CMK (cell line): ENCODE data around the gene TMEM141.

Experiments
- DNase-seq: peaks from one replicate; pipeline ENCODE4 v3.0.0-alpha.2; 2010; ENCODE audit warnings: low read depth

TMEM141 gene

DNA sequence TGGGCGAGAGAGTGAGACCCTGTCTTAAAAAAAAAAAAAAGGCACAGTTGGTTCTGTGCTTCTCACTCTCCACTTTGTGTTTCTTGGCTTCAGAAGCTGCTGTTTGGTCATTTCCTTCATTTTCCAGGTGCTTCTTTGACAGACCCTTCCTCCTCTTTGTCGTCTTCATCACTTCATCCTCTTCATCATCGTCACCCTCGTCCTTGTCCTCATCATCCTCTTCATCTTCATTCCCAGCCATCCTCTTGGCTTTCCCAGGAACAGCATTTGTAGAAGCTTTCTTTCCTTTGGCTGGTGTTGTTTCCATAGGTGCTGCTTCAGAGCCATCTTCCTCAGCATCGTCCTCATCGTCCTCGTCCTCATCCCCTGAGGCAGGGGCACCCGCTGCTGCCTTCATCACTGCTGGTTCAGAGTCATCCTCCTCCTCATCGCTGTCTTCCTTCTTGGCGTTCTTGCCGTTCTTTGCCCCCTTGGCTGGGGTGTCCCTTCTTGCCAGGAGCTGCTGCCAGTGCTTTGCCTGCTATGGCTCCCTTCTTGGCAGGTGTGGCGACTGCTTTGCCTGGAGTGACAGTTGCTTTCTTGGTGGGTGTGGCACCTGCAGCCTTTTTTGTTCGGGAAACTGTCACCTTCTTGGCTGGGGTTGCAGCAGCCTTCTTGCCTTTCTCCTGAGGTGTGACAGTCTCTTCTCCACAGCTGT is 23.7 kb downstream of the TMEM141 start:
- DNase-seq = no peak

DNA sequence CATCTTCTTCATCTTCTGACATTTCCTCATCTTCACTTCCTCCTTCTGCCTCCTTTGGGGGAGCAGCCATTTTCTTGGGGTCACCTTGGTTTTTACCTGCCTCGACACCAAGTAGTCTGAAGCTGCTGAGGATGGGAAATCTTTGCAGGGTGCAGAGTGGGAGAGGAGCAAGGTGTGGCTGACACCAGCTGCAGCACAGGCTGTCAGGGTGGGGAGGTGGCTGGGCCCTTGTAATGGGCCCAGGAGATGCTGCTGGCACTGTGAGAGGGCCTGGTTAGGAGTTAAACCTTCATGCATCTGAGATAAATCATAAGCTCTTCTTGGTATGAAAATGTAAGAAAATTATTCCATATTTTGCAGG is 24.3 kb downstream of the TMEM141 start:
- DNase-seq = no peak

DNA sequence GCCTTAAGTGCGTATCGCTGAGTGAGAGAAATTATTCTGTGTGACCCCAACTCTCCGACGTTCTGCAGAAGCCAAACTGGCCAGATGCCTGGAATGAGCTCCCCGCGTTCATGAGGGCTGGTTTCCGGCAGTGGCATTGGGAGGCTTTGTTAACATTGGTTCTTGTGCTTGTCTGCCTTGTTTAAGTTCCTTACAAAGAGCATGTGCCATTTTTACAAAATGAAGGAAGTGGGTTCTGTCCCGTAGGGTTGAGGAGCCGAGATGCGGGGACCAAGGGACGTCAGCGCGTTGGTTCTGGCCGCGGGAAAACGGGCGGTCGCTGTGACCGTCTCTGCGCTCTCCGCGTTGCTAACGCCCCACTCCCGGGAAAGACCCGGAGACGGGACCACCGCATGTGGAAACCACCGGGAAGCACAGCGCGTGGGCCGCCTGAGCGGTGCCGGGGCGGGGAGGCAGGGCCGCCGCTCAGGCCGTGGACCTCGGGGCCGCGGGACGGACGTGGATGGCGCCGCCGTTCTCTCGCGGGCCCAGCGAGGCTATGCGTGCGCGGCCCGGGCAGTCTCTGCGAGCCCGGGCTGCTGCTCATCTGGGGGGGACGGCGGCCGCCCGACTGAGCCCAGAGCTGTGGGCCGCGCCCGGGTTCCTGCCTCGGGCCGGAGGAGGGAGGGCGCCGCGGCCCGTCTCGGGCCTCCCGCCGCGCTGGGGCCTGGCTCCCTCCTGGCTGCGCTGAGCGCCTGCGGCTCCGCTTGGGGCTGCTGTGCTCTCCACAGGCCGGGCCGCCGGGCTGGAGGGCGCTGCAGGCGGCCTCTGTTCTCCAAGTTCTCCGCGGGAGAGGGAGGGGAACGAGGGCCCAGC is 30.1 kb downstream of the TMEM141 start:
- DNase-seq = no peak

DNA sequence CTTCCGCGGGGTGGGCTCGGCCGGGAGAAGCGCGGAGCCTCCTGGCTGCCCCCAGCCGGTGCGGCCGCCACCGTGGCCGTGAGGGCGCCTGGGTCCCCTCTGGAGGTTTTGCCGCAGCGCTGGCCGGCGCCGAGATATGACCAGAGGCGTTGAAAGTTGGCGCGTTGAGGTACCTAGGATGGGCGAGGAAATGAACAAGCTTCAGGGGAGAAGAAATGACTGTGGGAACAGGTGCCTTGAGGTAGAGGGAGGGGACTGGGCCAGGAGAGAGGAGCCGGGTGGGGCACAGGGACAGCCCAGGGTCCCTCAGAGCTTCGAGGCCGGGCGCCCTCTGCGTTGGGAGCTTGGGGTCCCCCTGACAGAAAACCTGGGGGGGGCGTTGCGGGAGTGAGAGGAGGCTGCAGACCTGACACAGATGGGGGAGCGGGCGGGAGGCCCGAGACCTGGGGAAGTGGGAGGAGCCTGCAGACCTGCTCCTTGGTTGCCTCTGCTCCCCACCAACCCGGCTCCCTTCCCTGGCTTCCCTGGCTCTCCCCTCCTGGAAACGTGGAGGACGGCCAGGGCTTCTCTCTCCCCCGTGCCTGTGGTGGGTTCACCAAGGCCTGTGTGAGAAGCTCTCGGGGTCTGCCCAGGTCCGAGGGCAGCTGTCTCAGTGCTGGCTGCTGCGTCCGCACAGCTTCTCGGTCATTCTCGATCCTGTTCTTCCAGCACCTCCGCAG is 30.8 kb downstream of the TMEM141 start:
- DNase-seq = no peak

DNA sequence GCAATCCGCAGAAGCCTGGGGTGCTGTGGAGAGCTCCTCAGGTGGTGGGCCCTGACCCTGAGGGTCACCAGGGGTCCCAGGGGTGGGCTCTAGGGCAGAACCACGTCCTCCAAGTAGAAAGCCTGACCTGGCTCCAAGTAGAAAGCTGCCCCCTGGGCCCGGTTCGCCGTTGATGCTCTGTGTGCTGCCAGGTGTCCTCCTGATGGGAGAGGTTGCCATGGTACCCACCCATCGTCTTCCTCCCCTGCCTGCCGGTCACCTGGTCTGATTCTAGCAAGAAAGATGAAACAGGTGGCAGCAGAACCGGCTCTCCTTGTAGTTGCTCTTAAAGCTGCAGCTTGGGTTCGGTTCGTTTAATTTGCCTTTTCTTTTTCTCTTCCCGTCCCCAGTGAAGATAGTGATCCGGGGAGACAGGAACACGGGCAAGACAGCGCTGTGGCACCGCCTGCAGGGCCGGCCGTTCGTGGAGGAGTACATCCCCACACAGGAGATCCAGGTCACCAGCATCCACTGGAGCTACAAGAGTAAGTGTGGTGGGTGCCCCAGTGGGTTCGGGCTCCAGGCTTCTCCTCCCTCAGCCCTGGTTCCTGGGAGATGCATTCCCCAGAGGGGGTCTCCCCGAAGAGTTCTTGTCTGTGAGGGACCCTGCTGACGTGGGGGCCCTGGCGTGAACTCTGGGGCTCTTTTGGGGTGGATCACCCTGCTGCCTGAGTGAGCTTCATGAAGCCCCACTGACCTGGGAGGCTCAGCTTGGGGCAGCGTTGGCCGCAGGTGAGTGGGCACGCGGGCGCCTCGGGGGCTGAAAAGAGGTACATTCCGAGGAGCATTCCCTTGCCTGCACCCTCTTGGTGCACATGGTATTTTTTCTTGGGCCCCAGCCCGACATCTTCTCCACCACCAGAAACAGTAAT is 32.2 kb downstream of the TMEM141 start:
- no peak for DNase-seq

DNA sequence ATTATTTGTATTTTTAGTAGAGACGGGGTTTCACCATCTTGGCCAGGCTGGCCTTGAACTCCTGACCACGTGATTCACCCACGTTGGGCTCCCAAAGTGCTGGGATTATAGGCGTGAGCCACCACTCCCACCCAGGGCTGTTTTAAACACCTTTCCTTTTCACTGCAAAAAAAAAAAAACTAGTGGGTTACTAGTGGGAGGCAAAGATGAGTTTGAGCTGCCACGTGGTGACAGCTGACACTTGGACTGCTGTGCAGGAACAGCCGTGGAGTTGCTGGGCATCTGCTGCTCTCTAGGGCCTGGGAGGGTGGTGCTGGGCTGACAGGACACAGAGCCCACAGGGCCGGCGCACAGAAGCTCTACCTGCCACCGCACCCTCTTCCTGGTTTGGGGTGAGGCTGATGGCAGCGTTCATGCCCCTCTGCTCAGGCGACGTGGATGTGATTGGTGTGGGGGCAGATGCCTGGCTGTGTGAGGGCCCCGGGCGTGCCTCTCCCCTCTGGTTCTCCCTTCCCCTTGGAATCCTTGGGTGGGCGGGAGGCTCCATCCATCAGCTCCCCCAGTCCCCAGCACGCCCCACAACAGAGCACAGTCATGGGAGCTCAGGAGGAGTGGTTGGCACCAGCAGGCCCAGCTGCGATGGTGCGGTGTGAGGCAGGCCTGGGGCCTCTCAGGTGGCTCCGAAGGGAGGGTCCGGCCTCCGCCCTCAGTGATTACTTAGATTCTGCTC is 33.5 kb downstream of the TMEM141 start:
- no peak for DNase-seq

DNA sequence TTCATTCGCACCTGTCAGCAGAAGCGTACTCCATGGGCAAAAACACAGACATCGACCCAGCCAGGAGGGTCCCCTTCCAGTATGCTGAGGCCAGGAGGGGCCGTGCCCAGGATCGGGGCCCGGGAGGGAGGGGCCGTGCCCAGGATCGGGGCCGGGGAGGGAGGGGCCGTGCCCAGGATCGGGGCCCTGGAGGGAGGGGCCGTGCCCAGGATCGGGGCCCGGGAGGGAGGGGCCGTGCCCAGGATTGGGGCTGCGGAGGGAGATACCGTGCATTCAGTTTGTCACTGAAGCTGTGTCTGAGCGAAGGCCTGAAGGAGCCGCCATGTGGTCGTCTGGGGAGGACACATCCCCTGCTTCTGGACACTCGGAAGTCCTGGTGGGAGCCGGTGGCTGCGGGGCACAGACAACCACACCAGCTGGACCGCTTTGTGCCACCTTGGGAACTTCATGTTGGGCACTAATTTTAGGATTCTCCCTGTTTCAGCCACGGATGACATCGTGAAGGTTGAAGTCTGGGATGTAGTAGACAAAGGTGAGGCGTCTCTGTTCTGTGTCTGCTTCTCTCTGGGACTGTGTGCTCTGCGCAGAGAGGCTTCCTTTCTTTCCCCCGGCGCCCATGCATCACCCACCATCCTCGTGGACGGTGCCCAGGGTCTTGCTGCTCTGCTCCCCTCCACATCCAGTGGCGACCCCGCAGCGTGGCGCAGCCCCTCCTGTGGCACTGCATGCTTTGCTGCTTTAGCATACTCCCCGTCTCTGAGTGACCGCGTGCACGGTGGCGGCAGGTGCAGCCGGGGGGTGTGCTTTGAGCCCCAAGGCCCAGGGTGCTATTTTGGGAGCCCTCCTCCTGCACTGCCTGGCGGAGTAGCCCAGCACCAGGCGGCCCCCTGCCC is 34.4 kb downstream of the TMEM141 start:
- no peak for DNase-seq

DNA sequence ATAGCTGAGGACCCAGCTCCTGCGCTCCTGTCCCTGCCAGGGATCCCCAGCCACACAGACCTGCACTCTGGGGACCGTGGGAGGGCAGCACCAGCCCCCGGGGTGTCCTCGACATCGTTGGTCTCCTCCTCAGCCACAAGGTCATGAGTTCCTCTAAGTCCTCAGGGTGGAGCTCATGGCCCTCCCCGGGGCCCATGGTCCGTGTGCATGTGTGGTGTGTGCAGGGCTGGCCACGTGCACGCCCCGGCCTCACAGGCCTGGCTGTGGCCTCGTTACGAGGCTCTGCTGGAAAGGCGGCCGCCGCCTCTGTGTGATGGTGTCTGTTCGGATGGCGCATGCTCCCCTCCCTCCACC is 35.0 kb downstream of the TMEM141 start:
- DNase-seq = no peak

DNA sequence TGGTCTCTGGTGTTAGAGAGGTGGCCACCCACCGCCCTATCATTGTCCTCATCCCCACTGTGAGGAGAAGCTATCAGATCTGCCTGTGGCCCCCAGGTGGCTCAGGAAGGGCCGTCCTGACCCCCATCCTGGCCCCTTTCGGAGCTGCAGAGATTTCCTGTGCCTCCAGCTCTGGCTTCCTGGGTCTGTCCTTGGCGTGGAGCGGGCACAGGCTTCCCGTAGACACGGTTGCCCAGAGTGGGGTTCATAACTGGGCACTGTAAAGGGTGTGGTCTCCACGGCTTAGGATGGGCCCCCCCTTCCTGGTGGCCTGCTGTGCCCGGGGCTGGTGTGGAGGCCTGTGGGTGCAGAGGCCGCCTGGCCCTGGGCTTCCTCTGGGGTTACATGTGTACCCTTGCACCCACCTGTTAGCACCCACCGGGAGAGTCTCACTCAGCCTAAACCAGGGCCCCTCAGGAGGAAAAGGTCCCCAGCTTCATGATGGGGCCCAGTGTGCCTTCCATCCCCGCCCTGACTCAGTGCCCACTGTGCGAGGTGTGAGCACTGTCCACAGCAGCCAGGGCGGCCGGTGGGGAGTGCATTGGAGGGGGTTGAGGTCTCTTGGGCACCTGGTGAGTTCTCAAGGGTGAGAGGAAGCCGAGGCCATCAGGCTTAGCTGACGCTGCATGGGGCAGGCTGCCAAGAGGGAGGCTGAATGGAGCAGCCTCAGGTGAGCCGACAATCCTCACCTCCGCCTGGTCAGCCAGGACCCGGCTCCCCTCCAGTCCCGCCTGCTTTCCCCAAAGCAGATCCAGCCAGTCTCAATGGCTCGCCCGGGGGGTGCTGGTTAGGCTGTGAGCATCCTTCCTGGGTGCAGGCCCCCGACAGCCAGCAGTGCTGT is 35.8 kb downstream of the TMEM141 start:
- no peak for DNase-seq

DNA sequence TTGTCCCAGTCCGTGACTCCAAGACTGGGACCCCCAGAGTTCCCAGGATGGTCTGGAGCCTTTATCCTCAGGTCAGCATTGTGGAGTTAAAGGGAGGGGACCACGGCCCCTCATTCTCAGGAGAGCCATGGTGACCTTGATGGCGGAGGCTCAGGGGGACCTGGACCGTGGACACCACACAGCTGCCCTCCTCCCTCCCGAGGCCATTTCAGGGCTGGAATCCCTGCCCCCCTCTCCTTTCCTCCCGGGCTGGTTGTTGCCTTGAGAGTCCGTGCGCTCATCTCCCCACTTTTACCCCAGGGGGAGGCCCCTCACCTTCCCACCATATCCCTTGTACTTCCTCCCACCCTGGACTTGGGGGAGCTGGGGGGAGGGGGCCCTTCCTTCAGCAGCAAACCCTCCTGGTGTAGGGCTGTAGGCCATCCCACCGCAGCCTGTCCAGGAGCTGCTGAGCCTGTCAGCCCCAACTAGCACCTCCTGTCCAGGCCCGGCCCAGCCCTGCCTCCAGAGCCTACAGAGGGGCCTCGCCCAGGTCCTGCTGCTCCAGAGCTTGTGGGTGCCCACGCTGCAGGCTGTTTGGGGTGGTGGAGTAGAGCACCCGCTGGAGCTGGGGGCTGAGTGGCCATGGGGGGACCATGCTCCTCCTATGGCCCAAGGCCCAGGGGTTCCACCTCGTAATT is 36.8 kb downstream of the TMEM141 start:
- no peak for DNase-seq

DNA sequence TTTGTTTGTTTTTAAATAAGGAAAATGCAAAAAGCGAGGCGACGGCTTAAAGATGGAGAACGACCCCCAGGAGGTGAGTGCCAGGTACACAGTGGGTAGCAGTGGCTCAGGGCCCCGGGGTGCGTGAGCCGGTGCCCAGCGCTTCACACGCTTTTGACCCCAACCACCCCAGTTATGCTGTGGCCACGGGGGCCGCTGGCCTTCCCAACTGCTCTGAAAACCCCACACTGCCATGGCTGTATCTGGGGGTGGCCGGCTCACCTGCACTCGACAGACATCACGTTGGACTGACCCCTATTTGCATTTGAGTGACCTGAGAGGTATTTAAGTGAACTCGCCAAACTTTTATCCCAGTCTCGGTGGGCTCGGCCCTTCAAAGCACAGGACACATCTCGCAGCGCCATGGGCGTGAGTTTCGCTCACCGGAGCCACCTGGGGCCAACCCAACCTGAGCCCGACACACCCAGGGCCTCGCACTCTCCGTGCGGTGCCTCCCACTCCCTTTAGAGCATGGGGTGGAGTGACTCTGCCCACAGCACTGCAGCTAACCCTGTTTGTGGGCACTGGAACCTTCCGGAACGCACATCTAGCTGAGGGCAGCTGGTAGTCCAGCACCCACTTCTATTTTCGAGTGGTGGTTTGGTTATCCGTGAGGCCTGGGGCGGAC is 37.5 kb downstream of the TMEM141 start:
- no peak for DNase-seq

DNA sequence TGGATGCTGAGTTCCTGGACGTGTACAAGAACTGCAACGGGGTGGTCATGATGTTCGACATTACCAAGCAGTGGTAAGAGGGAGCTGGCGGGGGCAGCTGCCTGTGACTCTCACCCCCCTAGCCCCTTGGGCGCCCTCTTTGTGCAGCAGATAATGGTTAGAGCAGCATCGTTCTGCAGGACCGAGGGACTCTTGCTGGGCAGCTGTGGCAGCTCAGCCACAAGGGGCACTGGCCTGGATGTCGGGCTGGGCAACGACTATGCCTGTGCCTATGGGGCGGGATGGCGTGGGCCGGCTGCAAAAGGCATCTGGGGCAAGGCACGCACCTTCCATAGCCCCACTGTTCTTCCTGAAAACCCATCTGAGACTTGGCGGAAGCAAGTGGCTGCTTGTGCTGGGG is 38.3 kb downstream of the TMEM141 start:
- DNase-seq = no peak

DNA sequence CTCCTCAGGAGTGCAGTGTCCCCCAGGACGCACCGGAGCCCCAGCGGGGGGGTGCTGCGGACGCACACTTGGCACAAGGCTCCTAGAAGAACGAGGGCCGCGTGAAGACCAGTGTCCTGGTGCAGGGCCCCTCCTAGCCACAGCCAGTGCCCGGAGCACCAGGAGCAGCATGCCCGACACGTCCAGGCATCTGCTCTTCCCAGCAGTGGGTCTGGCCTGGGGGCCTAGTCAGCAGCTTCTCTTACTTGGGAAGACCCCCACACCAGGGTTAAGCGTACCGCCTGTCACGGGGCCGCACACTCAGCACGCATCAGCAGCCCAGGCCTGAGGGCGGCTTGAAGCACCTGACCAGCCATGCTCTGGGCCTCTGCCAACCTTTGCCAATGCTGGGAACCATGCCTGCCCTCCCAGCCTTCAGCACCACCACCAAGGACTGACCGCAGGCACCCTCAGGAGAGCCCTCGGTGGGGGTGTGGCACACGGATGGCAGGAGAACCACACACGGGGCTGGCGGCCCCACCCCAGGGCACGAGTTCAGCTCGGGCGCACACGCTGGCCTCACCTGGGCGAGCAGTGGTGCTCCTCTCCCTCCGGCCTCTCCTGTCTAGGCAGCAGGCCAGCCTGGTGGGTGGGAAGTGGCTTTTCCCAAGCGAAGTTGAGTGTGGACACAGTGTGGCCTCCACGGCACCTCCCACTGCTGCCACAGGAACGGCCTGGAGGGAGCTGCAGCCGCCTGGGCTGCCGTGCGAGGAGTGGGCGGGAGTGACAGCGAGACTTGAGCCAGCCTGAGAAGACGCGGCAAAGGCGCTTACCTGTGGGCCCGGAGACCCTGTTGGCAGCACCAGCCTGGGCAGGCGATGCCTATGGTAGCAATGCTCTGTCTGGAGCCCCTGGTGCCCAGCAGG is 39.1 kb downstream of the TMEM141 start:
- no peak for DNase-seq

DNA sequence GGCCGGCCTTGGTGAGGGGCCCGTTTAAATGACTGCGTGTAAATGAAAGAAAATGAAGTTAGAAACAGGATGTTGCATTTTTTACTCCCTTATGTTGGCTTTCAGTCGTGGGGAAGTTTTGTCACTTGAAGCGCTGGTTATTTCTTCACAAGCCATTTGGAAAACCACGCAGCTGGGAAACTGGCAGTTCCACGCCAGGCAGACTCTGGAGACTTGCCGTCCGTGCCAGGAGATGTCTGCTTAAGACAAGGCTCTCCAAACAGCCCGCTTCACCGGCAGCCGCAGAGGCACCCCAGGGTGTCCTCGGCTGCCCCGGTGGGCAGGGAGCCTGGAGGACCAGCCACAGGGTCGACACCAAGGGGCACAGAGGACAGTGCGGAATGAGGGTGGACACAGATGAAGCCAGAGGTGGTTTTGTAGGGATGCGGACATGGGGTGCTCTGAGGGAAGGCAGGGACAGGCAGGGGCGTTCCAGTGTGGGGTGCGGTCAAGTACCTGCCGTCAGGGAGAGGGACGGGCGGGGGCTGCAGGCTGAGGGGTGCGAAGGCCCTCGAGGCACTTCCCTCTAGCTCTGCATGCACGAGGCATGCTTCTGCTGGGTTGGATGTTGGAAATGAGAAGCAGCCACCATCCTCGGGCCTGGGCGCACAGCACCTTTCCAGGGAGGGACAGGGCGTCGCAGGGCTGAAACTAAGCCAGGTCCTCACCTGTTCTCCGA is 40.0 kb downstream of the TMEM141 start:
- DNase-seq = no peak

DNA sequence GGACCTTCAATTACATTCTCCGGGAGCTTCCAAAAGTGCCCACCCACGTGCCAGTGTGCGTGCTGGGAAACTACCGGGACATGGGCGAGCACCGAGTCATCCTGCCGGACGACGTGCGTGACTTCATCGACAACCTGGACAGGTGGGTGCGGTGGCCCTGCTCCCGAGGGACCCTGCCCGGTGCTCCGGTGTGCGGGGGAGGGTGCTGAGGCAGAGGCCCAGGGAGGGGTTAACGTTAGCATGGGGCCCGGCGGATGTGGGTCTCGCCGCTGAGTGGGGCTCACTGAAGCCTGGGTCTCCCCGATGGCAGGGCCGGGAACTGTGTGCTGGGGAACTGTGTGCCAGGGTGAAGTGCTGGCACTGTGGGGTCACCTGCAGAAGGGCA is 40.6 kb downstream of the TMEM141 start:
- no peak for DNase-seq

DNA sequence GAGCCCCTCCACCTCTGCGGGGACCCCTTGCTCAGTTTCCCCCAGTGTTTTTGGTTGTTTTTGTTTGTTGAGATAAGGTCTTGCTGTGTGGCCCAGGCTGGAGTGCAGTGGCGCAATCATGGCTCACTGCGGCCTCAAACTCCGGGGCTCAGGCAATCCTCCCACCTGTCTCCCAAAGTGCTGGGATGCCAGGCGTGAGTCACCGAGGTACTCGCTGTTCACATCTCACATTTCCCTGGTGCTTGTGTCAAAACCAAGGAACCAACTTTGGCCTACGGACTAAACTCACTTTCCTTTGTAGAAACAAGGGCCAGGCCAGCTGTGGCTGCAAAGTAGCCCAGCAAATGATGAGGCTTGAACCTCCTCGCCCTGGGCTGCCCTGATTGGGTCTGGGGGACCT is 41.4 kb downstream of the TMEM141 start:
- DNase-seq = no peak
